Panc1 (cell line): ENCODE results near the gene SV2C. TPM values are rescaled to one million over a fixed set of nuclear protein-coding genes. Genes with fewer than 3 reads are reported as not detected.

Experiments used
- ATAC-seq: fragments of 200-7000 bp; cut with Tn5 transposase; 2 replicates; pipeline ENCODE4 v1.9.1; 2020; ENCODE audit warnings: mild to moderate bottlenecking, moderate library complexity
- BruUV-seq: library from RNA; stranded (reverse); fragments of 400-500 nt; replicated peaks from 2 replicates; lab custom pipeline; 2021; lab: Mats Ljungman, UMichigan
- CTCF ChIA-PET: fragments of 300-600 bp; sonication (Branson Sonifier 250); formaldehyde crosslinking; loops from one replicate; lab custom pipeline; 2022; ENCODE audit warnings: antibody characterized with exemption; lab: Charles Lee
- POLR2A ChIA-PET: fragments of 300-600 bp; sonication (Branson Sonifier 250); formaldehyde crosslinking; loops from one replicate; lab custom pipeline; 2022; ENCODE audit warnings: antibody characterized with exemption; lab: Charles Lee
- DNase-seq: peaks from one replicate; pipeline ENCODE4 v3.0.0-alpha.2; 2010; ENCODE audit warnings: low read depth, low spot score
- H3K27ac ChIP-seq: 2 replicates; pipeline ENCODE4 v1.5.1; 2011; ENCODE audit warnings: mild to moderate bottlenecking, low read length, inconsistent platforms
- H3K27me3 ChIP-seq: fragments of 200-500 bp; sonication (Bioruptor generic); 2 replicates; pipeline ENCODE4 v1.6.0; 2014; ENCODE audit warnings: low read length, inconsistent platforms; ENCODE audit not compliant: control insufficient read depth, insufficient read depth
- H3K36me3 ChIP-seq: fragments of 200-500 bp; sonication (Bioruptor generic); 2 replicates; pipeline ENCODE4 v1.5.1; 2014; ENCODE audit warnings: inconsistent platforms, mild to moderate bottlenecking, low read length, moderate library complexity; ENCODE audit not compliant: control insufficient read depth, insufficient read depth
- H3K4me1 ChIP-seq: 2 replicates; pipeline ENCODE4 v1.5.1; 2011; ENCODE audit warnings: inconsistent platforms, mild to moderate bottlenecking, low read length, moderate library complexity; ENCODE audit not compliant: control insufficient read depth, insufficient read depth
- H3K4me3 ChIP-seq, 2 experiments: 2 replicates each; pipeline ENCODE4 v1.5.1; 2011 to 2012; ENCODE audit warnings: low read depth in 2 of 2, low read length in 2 of 2, mild to moderate bottlenecking in 2 of 2, inconsistent platforms in 1 of 2, moderate library complexity in 1 of 2
- H3K9me3 ChIP-seq: fragments of 200-500 bp; sonication (Bioruptor generic); 2 replicates; pipeline ENCODE4 v1.5.1; 2014; ENCODE audit warnings: low read depth, mild to moderate bottlenecking, inconsistent platforms, low read length, moderate library complexity; ENCODE audit not compliant: control insufficient read depth, insufficient read depth
- CTCF ChIP-seq: fragments of 450-650 bp; IDR thresholded peaks from 2 replicates; pipeline ENCODE4 v1.5.1; 2017; ENCODE audit warnings: mild to moderate bottlenecking
- POLR2AphosphoS5 ChIP-seq: IDR thresholded peaks from 2 replicates; pipeline ENCODE4 v1.6.1; 2012; ENCODE audit warnings: mild to moderate bottlenecking, low read depth, low read length, moderate library complexity
- REST ChIP-seq, 2 experiments: IDR thresholded peaks; 2 replicates each; pipeline ENCODE4 v1.6.1; 2011 to 2012; ENCODE audit warnings: low read depth in 2 of 2, control low read depth in 1 of 2, low read length in 1 of 2, mild to moderate bottlenecking in 1 of 2, moderate library complexity in 1 of 2; ENCODE audit not compliant: insufficient read depth in 1 of 2
- SIN3A ChIP-seq: IDR thresholded peaks from 2 replicates; pipeline ENCODE4 v1.6.1; 2012; ENCODE audit warnings: low read depth, mild to moderate bottlenecking, low read length, moderate library complexity, borderline replicate concordance; ENCODE audit not compliant: insufficient read depth
- TCF7L2 ChIP-seq: IDR thresholded peaks from 2 replicates; pipeline ENCODE4 v1.6.1; 2011; ENCODE audit warnings: mild to moderate bottlenecking, low read depth, low read length, inconsistent platforms
- in situ Hi-C: cut with HindIII; loops from 2 replicates; pipeline ENCODE4 v1.10.0; 2016; ENCODE audit warnings: low sequenced_read_pairs, low pct_unique_long_range_greater_than_20kb
- intact Hi-C: fragments of 100-400 bp; cut with micrococcal nuclease; formaldehyde crosslinking; loops from one replicate; pipeline ENCODE4 v1.10.0; 2022; ENCODE audit not compliant: unreplicated experiment
- total RNA-seq: library from RNA; stranded (reverse); gene quantifications from one replicate; pipeline ENCODE4 v1.2.1, GENCODE V29; 2021; ENCODE audit not compliant: unreplicated experiment

The SV2C gene
- total RNA-seq, 1 experiment from 2014 or later, result not detected

GRCh38 chr5:76363352-76364225 lies 280.4 kb downstream of the SV2C start:
- ChIA-PET POLR2A (no interaction called here), CTCF (no interaction called here)
- no TSS peak for BruUV-seq
- Histone ChIP-seq H3K36me3 (no peaks in the 10 kb centered on the region), H3K4me3 (no peak overlapping the region), H3K27me3 (no peaks in the 10 kb centered on the region), H3K27ac (no peak overlapping the region), H3K9me3 (no peaks in the 10 kb centered on the region), H3K4me1 (no peaks in the 10 kb centered on the region)
- intact Hi-C loops (no loop called here), in situ Hi-C loops (no loop called here)
- no peak for ATAC-seq
- TF ChIP-seq REST (IDR thresholded peaks at IDR 0.05; ENCODE audit: insufficient read depth in 1 of 2, low read depth in 2 of 2, low read length in 1 of 2) (no peak), POLR2AphosphoS5 (no peak), TCF7L2 (no peak), SIN3A (no peak), CTCF (no peak)
- DNase-seq, result no peak

GRCh38 chr5:76364226-76364589 lies 281.0 kb downstream of the SV2C start:
- Histone ChIP-seq H3K9me3 (no peaks in the 10 kb centered on the region), H3K4me3 (no peak overlapping the region), H3K27ac (no peak overlapping the region), H3K27me3 (no peaks in the 10 kb centered on the region), H3K36me3 (no peaks in the 10 kb centered on the region), H3K4me1 (no peaks in the 10 kb centered on the region)
- no peak for DNase-seq
- intact Hi-C loops (no loop called here), in situ Hi-C loops (no loop called here)
- BruUV-seq, result no TSS peak
- ATAC-seq, result no peak
- no peak for TF ChIP-seq SIN3A
- no peak for TF ChIP-seq TCF7L2
- TF ChIP-seq CTCF, result no peak
- TF ChIP-seq REST (IDR thresholded peaks at IDR 0.05; ENCODE audit: insufficient read depth in 1 of 2, low read depth in 2 of 2, low read length in 1 of 2), result no peak
- no peak for TF ChIP-seq POLR2AphosphoS5
- ChIA-PET CTCF (no interaction called here), POLR2A (no interaction called here)
